Measurements from ENCODE around the gene KRT73. TPM values are rescaled to one million over a fixed set of nuclear protein-coding genes. Genes with fewer than 3 reads are reported as not detected.
A peak's percentile ranks its signal among the peaks of the same experiment; 100 is the strongest.

KRT73 gene
- total and polyA plus RNA-seq, 9 of the 15 experiments (the other 6 are each of a cell fraction or from before 2014, with no cell fraction given), result 0.09 to 0.18 (median 0.13) TPM; not detected in 5

DNA sequence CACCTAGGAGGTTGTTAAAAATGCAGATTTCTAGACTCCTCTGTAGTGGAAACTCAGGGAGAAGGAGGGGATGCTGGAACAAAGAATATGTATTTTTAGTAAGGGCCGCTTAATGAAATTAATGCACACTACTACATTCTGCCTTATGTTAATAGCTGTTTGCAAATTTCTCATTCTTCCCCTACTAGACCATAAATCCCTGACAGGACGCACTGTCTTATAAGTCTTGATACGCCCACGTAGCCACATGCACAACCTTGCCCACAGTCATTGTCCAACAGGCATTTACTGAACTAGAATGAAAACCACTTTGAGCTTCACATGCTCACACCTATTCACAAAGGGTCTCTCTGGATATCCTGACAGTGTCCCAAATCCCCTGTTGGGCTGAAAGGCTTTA is 23.1 kb upstream of the KRT73 start:
- peaks cover 14 to 32% of the 10 kb centered on the region in 2 experiments for H3K4me1 ChIP-seq (replicated peaks in 1 of 2; ENCODE audit: control insufficient read depth in 2 of 2, insufficient read depth in 2 of 2, low read length in 2 of 2)
- no peak for TF ChIP-seq STAG1 (CRISPR knock-in tag; IDR thresholded peaks at IDR 0.05; ENCODE audit: borderline replicate concordance)
- peak; percentile 30; the same call in 1 of the 2 replicates for TF ChIP-seq EGR1 (conservative IDR thresholded peaks at IDR 0.05)
- no peak overlapping the region for H3K27ac ChIP-seq (ENCODE audit: extremely low read depth, low read depth, low read length)
- no peaks in the 10 kb centered on the region for H3K36me3 ChIP-seq (ENCODE audit: control insufficient read depth, insufficient read depth, low read length)
- in situ Hi-C loops (cut with MboI) (no loop called here), intact Hi-C loops (cut with micrococcal nuclease) (no loop called here)
- 48% methylated on average over 4 of the region's 4 CpGs for WGBS (ENCODE audit: insufficient coverage, low coverage, missing lambda C conversion rate)
- no peaks in the 10 kb centered on the region for H3K9me3 ChIP-seq (replicated peaks; ENCODE audit: control insufficient read depth, insufficient read depth, low read depth, low read length)
- ATAC-seq (no peak), FAIRE-seq (no peak), DNase-seq (ENCODE audit: extremely low read depth in 1 of 4, low spot score in 3 of 4) (no peak)
- POLR2A ChIA-PET, result interaction anchor here (1.6 kb wide), 1 partner anchor 66 kb away, joined by 3 read pairs; no protein-coding TSS in a partner anchor
- H3K4me3 ChIP-seq, result no peak overlapping the region
- H3K9me1 ChIP-seq (ENCODE audit: control insufficient read depth, insufficient read depth, low read length), result no peaks in the 10 kb centered on the region
- H3K4me2 ChIP-seq (ENCODE audit: insufficient read depth, low read length), result no peak overlapping the region
- H3K27me3 ChIP-seq (ENCODE audit: control insufficient read depth in 2 of 2, insufficient read depth in 2 of 2, low read length in 2 of 2), result no peaks in the 10 kb centered on the region
- H2AFZ ChIP-seq (ENCODE audit: low read depth, low read length), result 0 out of 2 replicates have a peak overlapping the region, but pooled peaks have one; percentile 3
- BruUV-seq (replicated peaks), result no TSS peak
- no peaks in the 10 kb centered on the region for H3K79me2 ChIP-seq (ENCODE audit: control insufficient read depth, insufficient read depth, low read length)
- CTCF ChIA-PET (ENCODE audit: low intra/inter-chr PET ratio), result no interaction called here
- no peak overlapping the region for H3K9ac ChIP-seq (ENCODE audit: insufficient read depth in 1 of 2, low read depth in 2 of 2, low read length in 2 of 2)
- H4K20me1 ChIP-seq (replicated peaks; ENCODE audit: control insufficient read depth, insufficient read depth, low read length), result no peaks in the 10 kb centered on the region

DNA sequence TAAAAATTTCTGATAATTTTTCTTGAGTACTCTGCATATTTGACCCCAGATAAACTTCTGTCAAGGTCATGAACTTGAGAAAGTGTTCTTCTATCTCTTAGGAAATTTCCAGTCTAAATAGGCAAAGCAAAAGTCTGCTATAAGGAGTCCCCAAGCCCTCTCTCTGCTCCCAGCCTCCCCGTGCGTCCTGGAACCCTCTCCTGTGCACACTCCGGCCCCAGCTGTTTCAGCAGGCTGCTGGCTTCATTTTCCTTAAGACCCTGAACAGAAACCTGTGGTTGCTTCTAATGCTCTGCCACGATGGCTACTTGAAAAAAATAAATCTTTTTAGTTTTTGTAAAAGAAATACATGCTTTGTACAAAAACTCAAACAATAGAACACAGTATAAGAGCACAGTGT is 18.9 kb upstream of the KRT73 start:
- CTCF ChIA-PET (ENCODE audit: low intra/inter-chr PET ratio), result no interaction called here
- DNase-seq (ENCODE audit: extremely low read depth in 1 of 4, low spot score in 3 of 4) (no peak), FAIRE-seq (no peak), ATAC-seq (no peak)
- peaks cover 4 to 19% of the 10 kb centered on the region in 2 experiments; a peak in 4 of 5 replicates for H3K4me1 ChIP-seq (replicated peaks in 1 of 2; ENCODE audit: control insufficient read depth in 2 of 2, insufficient read depth in 2 of 2, low read length in 2 of 2)
- H3K9ac ChIP-seq (ENCODE audit: insufficient read depth in 1 of 2, low read depth in 2 of 2, low read length in 2 of 2), result no peak overlapping the region
- H2AFZ ChIP-seq (ENCODE audit: low read depth, low read length), result no peak overlapping the region
- H3K27me3 ChIP-seq (ENCODE audit: control insufficient read depth in 2 of 2, insufficient read depth in 2 of 2, low read length in 2 of 2), result no peaks in the 10 kb centered on the region
- TF ChIP-seq, protein P1, sequence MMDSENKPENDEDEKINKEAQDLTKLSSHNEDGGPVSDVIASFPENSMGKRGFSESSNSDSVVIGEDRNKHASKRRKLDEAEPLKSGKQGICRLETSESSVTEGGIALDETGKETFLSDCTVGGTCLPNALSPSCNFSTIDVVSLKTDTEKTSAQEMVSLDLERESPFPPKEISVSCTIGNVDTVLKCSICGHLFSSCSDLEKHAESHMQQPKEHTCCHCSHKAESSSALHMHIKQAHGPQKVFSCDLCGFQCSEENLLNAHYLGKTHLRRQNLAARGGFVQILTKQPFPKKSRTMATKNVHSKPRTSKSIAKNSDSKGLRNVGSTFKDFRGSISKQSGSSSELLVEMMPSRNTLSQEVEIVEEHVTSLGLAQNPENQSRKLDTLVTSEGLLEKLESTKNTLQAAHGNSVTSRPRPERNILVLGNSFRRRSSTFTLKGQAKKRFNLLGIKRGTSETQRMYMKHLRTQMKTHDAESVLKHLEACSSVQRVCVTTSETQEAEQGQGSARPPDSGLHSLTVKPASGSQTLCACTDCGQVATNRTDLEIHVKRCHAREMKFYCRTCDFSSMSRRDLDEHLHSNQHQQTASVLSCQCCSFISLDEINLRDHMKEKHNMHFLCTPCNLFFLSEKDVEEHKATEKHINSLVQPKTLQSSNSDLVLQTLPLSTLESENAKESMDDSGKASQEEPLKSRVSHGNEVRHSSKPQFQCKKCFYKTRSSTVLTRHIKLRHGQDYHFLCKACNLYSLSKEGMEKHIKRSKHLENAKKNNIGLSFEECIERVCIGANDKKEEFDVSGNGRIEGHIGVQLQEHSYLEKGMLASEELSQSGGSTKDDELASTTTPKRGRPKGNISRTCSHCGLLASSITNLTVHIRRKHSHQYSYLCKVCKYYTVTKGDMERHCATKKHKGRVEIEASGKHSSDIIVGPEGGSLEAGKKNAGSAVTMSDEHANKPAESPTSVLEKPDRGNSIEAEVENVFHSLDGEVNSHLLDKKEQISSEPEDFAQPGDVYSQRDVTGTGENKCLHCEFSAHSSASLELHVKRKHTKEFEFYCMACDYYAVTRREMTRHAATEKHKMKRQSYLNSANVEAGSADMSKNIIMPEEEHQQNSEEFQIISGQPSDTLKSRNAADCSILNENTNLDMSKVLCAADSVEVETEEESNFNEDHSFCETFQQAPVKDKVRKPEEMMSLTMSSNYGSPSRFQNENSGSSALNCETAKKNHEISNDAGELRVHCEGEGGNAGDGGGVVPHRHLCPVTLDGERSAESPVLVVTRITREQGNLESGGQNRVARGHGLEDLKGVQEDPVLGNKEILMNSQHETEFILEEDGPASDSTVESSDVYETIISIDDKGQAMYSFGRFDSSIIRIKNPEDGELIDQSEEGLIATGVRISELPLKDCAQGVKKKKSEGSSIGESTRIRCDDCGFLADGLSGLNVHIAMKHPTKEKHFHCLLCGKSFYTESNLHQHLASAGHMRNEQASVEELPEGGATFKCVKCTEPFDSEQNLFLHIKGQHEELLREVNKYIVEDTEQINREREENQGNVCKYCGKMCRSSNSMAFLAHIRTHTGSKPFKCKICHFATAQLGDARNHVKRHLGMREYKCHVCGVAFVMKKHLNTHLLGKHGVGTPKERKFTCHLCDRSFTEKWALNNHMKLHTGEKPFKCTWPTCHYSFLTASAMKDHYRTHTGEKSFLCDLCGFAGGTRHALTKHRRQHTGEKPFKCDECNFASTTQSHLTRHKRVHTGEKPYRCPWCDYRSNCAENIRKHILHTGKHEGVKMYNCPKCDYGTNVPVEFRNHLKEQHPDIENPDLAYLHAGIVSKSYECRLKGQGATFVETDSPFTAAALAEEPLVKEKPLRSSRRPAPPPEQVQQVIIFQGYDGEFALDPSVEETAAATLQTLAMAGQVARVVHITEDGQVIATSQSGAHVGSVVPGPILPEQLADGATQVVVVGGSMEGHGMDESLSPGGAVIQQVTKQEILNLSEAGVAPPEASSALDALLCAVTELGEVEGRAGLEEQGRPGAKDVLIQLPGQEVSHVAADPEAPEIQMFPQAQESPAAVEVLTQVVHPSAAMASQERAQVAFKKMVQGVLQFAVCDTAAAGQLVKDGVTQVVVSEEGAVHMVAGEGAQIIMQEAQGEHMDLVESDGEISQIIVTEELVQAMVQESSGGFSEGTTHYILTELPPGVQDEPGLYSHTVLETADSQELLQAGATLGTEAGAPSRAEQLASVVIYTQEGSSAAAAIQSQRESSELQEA (IDR thresholded peaks at IDR 0.05; ENCODE audit: low read depth), result no peak
- TF ChIP-seq ESRRA (IDR thresholded peaks at IDR 0.05; ENCODE audit: borderline replicate concordance, low read depth), result peak; percentile 82; the same call in 1 of the 2 replicates
- BruUV-seq (replicated peaks), result no TSS peak
- H4K20me1 ChIP-seq (replicated peaks; ENCODE audit: control insufficient read depth, insufficient read depth, low read length), result no peaks in the 10 kb centered on the region
- intact Hi-C loops (cut with micrococcal nuclease), result no loop called here
- no peak overlapping the region for H3K27ac ChIP-seq (ENCODE audit: extremely low read depth, low read depth, low read length)
- in situ Hi-C loops (cut with MboI), result no loop called here
- no peak overlapping the region for H3K4me2 ChIP-seq (ENCODE audit: insufficient read depth, low read length)
- POLR2A ChIA-PET, result no interaction called here
- H3K4me3 ChIP-seq, result no peak overlapping the region
- H3K9me3 ChIP-seq (replicated peaks; ENCODE audit: control insufficient read depth, insufficient read depth, low read depth, low read length), result no peaks in the 10 kb centered on the region
- WGBS (ENCODE audit: insufficient coverage, low coverage, missing lambda C conversion rate), result 63% methylated on average over 4 of the region's 4 CpGs
- no peaks in the 10 kb centered on the region for H3K79me2 ChIP-seq (ENCODE audit: control insufficient read depth, insufficient read depth, low read length)
- H3K36me3 ChIP-seq (ENCODE audit: control insufficient read depth, insufficient read depth, low read length), result no peaks in the 10 kb centered on the region
- no peaks in the 10 kb centered on the region for H3K9me1 ChIP-seq (ENCODE audit: control insufficient read depth, insufficient read depth, low read length)
